OCI-LY1 (cell line): ENCODE results near the gene ZFYVE9.

ENCODE experiments used
- H2AFZ ChIP-seq: fragments of 200-600 bp; sonication (generic), shearing (Covaris generic); 2 replicates; pipeline ENCODE4 v1.6.0; 2014; ENCODE audit warnings: antibody characterized with exemption, mild to moderate bottlenecking, low read length
- H3F3A ChIP-seq: fragments of 200-600 bp; sonication (generic), shearing (Covaris generic); 2 replicates; pipeline ENCODE4 v1.6.0; 2014; ENCODE audit warnings: mild to moderate bottlenecking, antibody characterized with exemption, low read length, moderate library complexity; ENCODE audit not compliant: insufficient read depth
- H3K27ac ChIP-seq: fragments of 200-600 bp; sonication (generic); 2 replicates; pipeline ENCODE4 v1.5.1; 2014; ENCODE audit warnings: low read length, mixed run types, mild to moderate bottlenecking, low read depth; ENCODE audit not compliant: poor library complexity, severe bottlenecking
- H3K27me3 ChIP-seq: fragments of 200-600 bp; sonication (generic); 2 replicates; pipeline ENCODE4 v1.6.0; 2014; ENCODE audit warnings: antibody characterized with exemption, mild to moderate bottlenecking, low read length, moderate library complexity; ENCODE audit not compliant: insufficient read depth
- H3K36me3 ChIP-seq: fragments of 200-600 bp; sonication (generic); 2 replicates; pipeline ENCODE4 v1.6.1; 2014; ENCODE audit warnings: mild to moderate bottlenecking, antibody characterized with exemption, low read length, moderate library complexity, mixed read lengths; ENCODE audit not compliant: insufficient read depth
- H3K4me1 ChIP-seq: fragments of 200-600 bp; sonication (generic); 2 replicates; pipeline ENCODE4 v1.5.1; 2014; ENCODE audit warnings: mild to moderate bottlenecking, low read length, moderate library complexity; ENCODE audit not compliant: insufficient read depth, severe bottlenecking
- H3K4me2 ChIP-seq: fragments of 200-600 bp; sonication (generic), shearing (Covaris generic); 2 replicates; pipeline ENCODE4 v1.6.1; 2014; ENCODE audit warnings: low read length
- H3K4me3 ChIP-seq: fragments of 200-600 bp; sonication (generic); 2 replicates; pipeline ENCODE4 v1.5.1; 2014; ENCODE audit warnings: low read length, low read depth, mild to moderate bottlenecking, mixed read lengths; ENCODE audit not compliant: poor library complexity, severe bottlenecking
- H3K79me2 ChIP-seq: fragments of 200-600 bp; shearing (Covaris generic); 2 replicates; pipeline ENCODE4 v1.6.1; 2016; ENCODE audit warnings: mixed run types, low read length, mixed read lengths; ENCODE audit not compliant: insufficient read depth
- H3K9ac ChIP-seq: fragments of 200-600 bp; sonication (generic), shearing (Covaris generic); 2 replicates; pipeline ENCODE4 v1.6.1; 2014; ENCODE audit warnings: mild to moderate bottlenecking, low read length, mixed read lengths
- H3K9me2 ChIP-seq: fragments of 200-600 bp; sonication (generic), shearing (Covaris generic); 2 replicates; pipeline ENCODE4 v1.6.1; 2014; ENCODE audit warnings: low read depth, mild to moderate bottlenecking, low read length, mixed read lengths
- H3K9me3 ChIP-seq: fragments of 200-600 bp; shearing (Covaris generic); 2 replicates; pipeline ENCODE4 v1.6.1; 2014; ENCODE audit warnings: low read length, mixed read lengths
- H4K20me1 ChIP-seq: fragments of 200-600 bp; sonication (generic), shearing (Covaris generic); 2 replicates; pipeline ENCODE4 v1.6.0; 2016; ENCODE audit warnings: mild to moderate bottlenecking, low read length; ENCODE audit not compliant: insufficient read depth
- CTCF ChIP-seq: fragments of 200-600 bp; sonication (generic), shearing (Covaris generic); IDR thresholded peaks from 2 replicates; pipeline ENCODE4 v1.5.1; 2017; ENCODE audit warnings: mild to moderate bottlenecking, antibody characterized with exemption, low read length, moderate library complexity, mixed read lengths
- EZH2 ChIP-seq: fragments of 200-600 bp; sonication (generic), shearing (Covaris generic); IDR thresholded peaks from 2 replicates; pipeline ENCODE4 v1.8.0; 2017; ENCODE audit warnings: borderline replicate concordance, mixed run types, mild to moderate bottlenecking, antibody characterized with exemption, low read length, moderate library complexity, mixed read lengths

Gene ZFYVE9

GRCh38 chr1:52357397-52357796, 215.5 kb downstream of the ZFYVE9 start:
- Histone ChIP-seq H3K27ac (no peak overlapping the region), H3K4me2 (no peak overlapping the region), H3K4me1 (no peaks in the 10 kb centered on the region), H3K9me2 (no peaks in the 10 kb centered on the region), H3K79me2 (no peaks in the 10 kb centered on the region), H3K4me3 (no peak overlapping the region), H3K36me3 (peaks cover 100% of the 10 kb centered on the region), H3F3A (no peaks in the 10 kb centered on the region), H3K27me3 (no peaks in the 10 kb centered on the region), H3K9me3 (no peaks in the 10 kb centered on the region), H2AFZ (no peak overlapping the region), H3K9ac (no peak overlapping the region), H4K20me1 (no peaks in the 10 kb centered on the region)
- TF ChIP-seq EZH2 (no peak), CTCF (no peak)

- no peaks in the 10 kb centered on the region for H3K4me1 ChIP-seq
- TF ChIP-seq CTCF (no peak), EZH2 (no peak)
- H3F3A ChIP-seq: no peaks in the 10 kb centered on the region
- peaks cover 92% of the 10 kb centered on the region for H3K36me3 ChIP-seq
- no peak overlapping the region for H3K4me3 ChIP-seq
- no peaks in the 10 kb centered on the region for H3K27me3 ChIP-seq
- H3K9me3 ChIP-seq: no peaks in the 10 kb centered on the region
- H3K27ac ChIP-seq: no peak overlapping the region
- H3K9ac ChIP-seq: no peak overlapping the region
- H3K9me2 ChIP-seq: no peaks in the 10 kb centered on the region
- no peaks in the 10 kb centered on the region for H3K79me2 ChIP-seq
- no peak overlapping the region for H2AFZ ChIP-seq
- H3K4me2 ChIP-seq: no peak overlapping the region
- H4K20me1 ChIP-seq: no peaks in the 10 kb centered on the region
Observed at GRCh38 chr1:52358851-52359497, 217.1 kb downstream of the ZFYVE9 start.

- Histone ChIP-seq H3K79me2 (peaks cover 3% of the 10 kb centered on the region; the same call in 1 of the 2 replicates), H3K27ac (no peak overlapping the region), H3K36me3 (peaks cover 87% of the 10 kb centered on the region), H3K9ac (no peak overlapping the region), H3K9me3 (no peaks in the 10 kb centered on the region), H3K4me2 (no peak overlapping the region), H3K4me3 (no peak overlapping the region), H3K27me3 (no peaks in the 10 kb centered on the region), H3K9me2 (no peaks in the 10 kb centered on the region), H4K20me1 (no peaks in the 10 kb centered on the region), H2AFZ (no peak overlapping the region), H3K4me1 (peaks cover 8% of the 10 kb centered on the region), H3F3A (no peaks in the 10 kb centered on the region)
- TF ChIP-seq EZH2 (no peak), CTCF (no peak)
Observed at GRCh38 chr1:52359676-52360594, 218.0 kb downstream of the ZFYVE9 start.
